A549 (cell line): ENCODE data around the gene RABGAP1. TPM values are rescaled to one million over a fixed set of nuclear protein-coding genes. Genes with fewer than 3 reads are reported as not detected.

Experiments
- ATAC-seq, 2 experiments: fragments of 200-7000 bp in 1 of 2; fragments of >200 bp in 1 of 2; cut with Nextera tagmentation in 1 of 2; cut with Tn5 transposase in 1 of 2; 3 replicates each; pipeline versions ENCODE4 v1.8.0 to v1.9.1; 2018 to 2020; ENCODE audit warnings: mild to moderate bottlenecking in 1 of 2, moderate library complexity in 1 of 2
- CTCF ChIA-PET: fragments of 300-600 bp; sonication (Branson Sonifier 250); formaldehyde crosslinking; extraction: SDS; loops from one replicate; lab custom pipeline; 2021; ENCODE audit warnings: antibody characterized with exemption, inconsistent platforms; lab: Yijun Ruan, JAX
- POLR2A ChIA-PET: fragments of 350-600 bp; formaldehyde crosslinking; extraction: SDS; loops from one replicate; lab custom pipeline; 2021; ENCODE audit warnings: antibody characterized with exemption, inconsistent platforms; lab: Yijun Ruan, JAX
- DNase-seq, 2 experiments: peaks; one replicate each; pipeline versions ENCODE4 v3.0.0 to v3.0.0-alpha.2; 2011 to 2016; ENCODE audit warnings: low read depth in 1 of 2, low spot score in 1 of 2
- FAIRE-seq: peaks from 2 replicates; lab custom pipeline; 2011; peaks lifted over from hg19 to GRCh38; lab: Jason Lieb, UNC
- H3K27ac ChIP-seq, 2 experiments: fragments of >200 bp; sonication (Bioruptor Twin); formaldehyde crosslinking; 3 replicates each; pipeline ENCODE4 v1.5.1; 2016 to 2017
- H3K4me1 ChIP-seq: fragments of >200 bp; sonication (Bioruptor Twin); formaldehyde crosslinking; 3 replicates; pipeline ENCODE4 v1.6.1; 2016
- H3K4me2 ChIP-seq: fragments of >200 bp; sonication (Bioruptor Twin); formaldehyde crosslinking; 3 replicates; pipeline ENCODE4 v1.6.1; 2016
- H3K4me3 ChIP-seq: fragments of >200 bp; sonication (Bioruptor Twin); formaldehyde crosslinking; 3 replicates; pipeline ENCODE4 v1.5.1; 2016
- H3K9me3 ChIP-seq: fragments of >200 bp; sonication (Bioruptor Twin); formaldehyde crosslinking; 3 replicates; pipeline ENCODE4 v1.6.1; 2016
- ATOH8 ChIP-seq: fragments of 250-450 bp; sonication (Bioruptor Pico); IDR thresholded peaks from 2 replicates; pipeline ENCODE4 v1.5.0; 2020; ENCODE audit warnings: low read depth, mild to moderate bottlenecking, moderate library complexity
- CEBPB ChIP-seq, 2 experiments: fragments of >200 bp in 1 of 2; sonication (Bioruptor Twin) in 1 of 2; formaldehyde crosslinking in 1 of 2; IDR thresholded peaks; 2 replicates each; pipeline ENCODE4 v1.6.1; 2012 to 2016
- CTCF ChIP-seq: fragments of >200 bp; sonication (Bioruptor Twin); formaldehyde crosslinking; IDR thresholded peaks from 3 replicates; pipeline ENCODE4 v1.5.1; 2016
- E2F6 ChIP-seq: IDR thresholded peaks from 2 replicates; pipeline ENCODE4 v1.6.1; 2012; ENCODE audit warnings: low read depth, borderline replicate concordance
- EHF ChIP-seq: fragments of 250-450 bp; sonication (Bioruptor Pico); IDR thresholded peaks from 2 replicates; pipeline ENCODE4 v1.5.0; 2020; ENCODE audit warnings: mild to moderate bottlenecking
- FOSB ChIP-seq: fragments of 250-450 bp; sonication (Bioruptor Pico); IDR thresholded peaks from 2 replicates; pipeline ENCODE4 v1.5.0; 2020; ENCODE audit warnings: mild to moderate bottlenecking, moderate library complexity
- HES2 ChIP-seq: fragments of >200 bp; sonication (Bioruptor Twin); formaldehyde crosslinking; IDR thresholded peaks from 2 replicates; pipeline ENCODE4 v1.6.1; 2016
- HOXB13 ChIP-seq: fragments of 250-450 bp; sonication (Bioruptor Pico); IDR thresholded peaks from 2 replicates; pipeline ENCODE4 v1.5.0; 2020; ENCODE audit warnings: low read depth, mild to moderate bottlenecking, moderate library complexity
- JUNB ChIP-seq: fragments of >200 bp; sonication (Bioruptor Twin); formaldehyde crosslinking; IDR thresholded peaks from 2 replicates; pipeline ENCODE4 v1.6.1; 2016
- KDM1A ChIP-seq: fragments of 200-600 bp; sonication (generic); IDR thresholded peaks from 2 replicates; pipeline ENCODE4 v1.6.1; 2016; ENCODE audit warnings: low read depth, mild to moderate bottlenecking
- KDM5A ChIP-seq: fragments of 200-600 bp; sonication (generic); IDR thresholded peaks from 2 replicates; pipeline ENCODE4 v1.6.1; 2016; ENCODE audit warnings: antibody characterized with exemption, mild to moderate bottlenecking
- MAFK ChIP-seq: fragments of 450-650 bp; IDR thresholded peaks from 2 replicates; pipeline ENCODE4 v1.6.1; 2014; ENCODE audit not compliant: partially characterized antibody
- NFE2L2 ChIP-seq: fragments of 150-350 bp; conservative IDR thresholded peaks from 2 replicates; pipeline ENCODE4 v1.6.1; 2014; ENCODE audit warnings: low read length
- PHF8 ChIP-seq: fragments of 200-600 bp; sonication (generic); IDR thresholded peaks from 2 replicates; pipeline ENCODE4 v1.6.1; 2016; ENCODE audit warnings: low read depth, mild to moderate bottlenecking, antibody characterized with exemption, moderate library complexity, borderline replicate concordance
- RAD21 ChIP-seq, 2 experiments: fragments of >200 bp in 1 of 2; sonication (Bioruptor Twin) in 1 of 2; formaldehyde crosslinking in 1 of 2; IDR thresholded peaks in 1 of 2; conservative IDR thresholded peaks in 1 of 2; 2 replicates in 1 of 2; 3 replicates in 1 of 2; pipeline ENCODE4 v1.6.1; 2012 to 2018; ENCODE audit warnings: inconsistent platforms in 1 of 2
- REST ChIP-seq: fragments of 200-600 bp; sonication (generic); IDR thresholded peaks from 2 replicates; pipeline ENCODE4 v1.6.1; 2016; ENCODE audit warnings: antibody characterized with exemption, mild to moderate bottlenecking, moderate library complexity
- RNF2 ChIP-seq: fragments of 200-600 bp; sonication (generic); IDR thresholded peaks from 2 replicates; pipeline ENCODE4 v1.6.1; 2016; ENCODE audit warnings: low read depth, mild to moderate bottlenecking, antibody characterized with exemption, moderate library complexity, borderline replicate concordance
- ZC3H11A ChIP-seq: fragments of 450-650 bp; IDR thresholded peaks from 2 replicates; pipeline ENCODE4 v1.6.1; 2014; ENCODE audit warnings: antibody characterized with exemption, mild to moderate bottlenecking
- WGBS: methylation state at CpG from one replicate; pipeline ENCODE4 v1.1.6; 2017; ENCODE audit errors: missing lambda C conversion rate; 5-methylcytosine and 5-hydroxymethylcytosine counted together
- polyA plus RNA-seq, 4 experiments: library from polyadenylated mRNA; depleted of rRNA in 3 of 4; stranded (reverse); fragments of >200 nt; fragmentation: RNase III in 1 of 4; extraction: RNeasy Plus Mini Kit Qiagen cat#74134 plus additional on column Dnase treatment in 1 of 4; gene quantifications; 2 replicates in 3 of 4; 3 replicates in 1 of 4; pipeline ENCODE4 v1.2.3, GENCODE V29; 2011 to 2017

RABGAP1 gene
- polyA plus RNA-seq, 2 of the 4 experiments (the other 2 are of a cell fraction) = 17.5 to 39.9 TPM

- no peak overlapping the region for H3K4me2 ChIP-seq
- no peak overlapping the region for H3K27ac ChIP-seq
- DNase-seq (no peak), FAIRE-seq (no peak), ATAC-seq (peak; percentile 41 to 43; a peak in 2 of 6 replicates)
- no peaks in the 10 kb centered on the region for H3K4me1 ChIP-seq
- H3K9me3 ChIP-seq = no peaks in the 10 kb centered on the region
- H3K4me3 ChIP-seq = no peak overlapping the region
- no peak for TF ChIP-seq HES2
- ChIA-PET CTCF (interaction anchor here (0.7 to 1.6 kb wide), 4 partner anchors 12 to 222 kb away, joined by 3 to 4 read pairs (median 4); no protein-coding TSS in a partner anchor), POLR2A (no interaction called here)
- WGBS = 25% methylated on average over 1 of the region's 1 CpG
Observed at GRCh38 chr9:123131258-123131657, 190.4 kb downstream of the RABGAP1 start.

GRCh38 chr9:123131993-123132392 is 191.2 kb downstream of the RABGAP1 start:
- POLR2A ChIA-PET = no interaction called here
- DNase-seq = no peak
- no peak overlapping the region for H3K27ac ChIP-seq
- no peak overlapping the region for H3K4me2 ChIP-seq
- no peaks in the 10 kb centered on the region for H3K4me1 ChIP-seq
- no peak for ATAC-seq
- TF ChIP-seq HES2 (no peak), EHF (CRISPR knock-in tag) (no peak), PHF8 (no peak), JUNB (no peak), MAFK (no peak), NFE2L2 (no peak)
- CTCF ChIA-PET = interaction anchor here (0.9 to 1.3 kb wide), 3 partner anchors 21 to 28 kb away, joined by 3 to 4 read pairs (median 3); no protein-coding TSS in a partner anchor
- FAIRE-seq = no peak
- H3K4me3 ChIP-seq = no peak overlapping the region
- no peaks in the 10 kb centered on the region for H3K9me3 ChIP-seq

- no peak overlapping the region for H3K4me3 ChIP-seq
- H3K4me2 ChIP-seq = no peak overlapping the region
- FAIRE-seq = no peak
- no peaks in the 10 kb centered on the region for H3K4me1 ChIP-seq
- DNase-seq = no peak
- H3K27ac ChIP-seq = no peak overlapping the region
- no peak for ATAC-seq
- POLR2A ChIA-PET = no interaction called here
- TF ChIP-seq ZC3H11A = no peak
- TF ChIP-seq RAD21 (conservative IDR thresholded peaks at IDR 0.05 in 1 of 2, IDR thresholded peaks at IDR 0.05 in 1 of 2) = no peak
- TF ChIP-seq EHF (CRISPR knock-in tag) = no peak
- no peak for TF ChIP-seq CTCF
- TF ChIP-seq ATOH8 (CRISPR knock-in tag) = no peak
- TF ChIP-seq KDM1A = no peak
- TF ChIP-seq RNF2 = no peak
- no peak for TF ChIP-seq REST
- TF ChIP-seq FOSB = no peak
- TF ChIP-seq JUNB = no peak
- no peak for TF ChIP-seq E2F6
- TF ChIP-seq KDM5A = no peak
- TF ChIP-seq HOXB13 (CRISPR knock-in tag) = no peak
- TF ChIP-seq CEBPB (IDR thresholded peaks at IDR 0.05) = no peak
- H3K9me3 ChIP-seq = no peaks in the 10 kb centered on the region
- 89% methylated on average over 6 of the region's 6 CpGs for WGBS
- CTCF ChIA-PET = no interaction called here
Observed at GRCh38 chr9:123132696-123133095, 191.9 kb downstream of the RABGAP1 start.
